Right lobe of liver (tissue), 6 donors: ENCODE data around the gene UBE2R2. TPM values are rescaled to one million over a fixed set of nuclear protein-coding genes. Genes with fewer than 3 reads are reported as not detected.

Experiments used
- ATAC-seq, 4 donors: fragments of 200-7000 bp; cut with Tn5 transposase; one replicate each; pipeline ENCODE4 v1.9.1; 2020; ENCODE audit warnings: mild to moderate bottlenecking in 4 of 4, moderate library complexity in 4 of 4
- DNase-seq, 3 donors: peaks; one replicate each; pipeline ENCODE4 v3.0.0-alpha.2; 2020
- H3K27ac ChIP-seq, 3 donors: fragments of 200-600 bp; one replicate each; pipeline ENCODE4 v1.8.0; 2022
- H3K27me3 ChIP-seq, 2 donors: fragments of 200-600 bp; one replicate each; pipeline ENCODE4 v1.8.0; 2022
- H3K36me3 ChIP-seq, 4 donors: fragments of 200-600 bp; sonication (generic) in 1 of 4; one replicate each; pipeline versions ENCODE4 v1.5.1 to v1.8.0; 2017 to 2022; ENCODE audit warnings: control low read depth in 1 of 4
- H3K4me1 ChIP-seq, 4 donors: fragments of 200-600 bp; sonication (generic) in 1 of 4; one replicate each; pipeline versions ENCODE4 v1.5.1 to v1.8.0; 2017 to 2022; ENCODE audit warnings: control low read depth in 1 of 4
- H3K4me3 ChIP-seq, 3 donors: fragments of 200-600 bp; one replicate each; pipeline ENCODE4 v1.8.0; 2022
- H3K9me3 ChIP-seq, 4 donors: fragments of 200-600 bp; sonication (generic) in 1 of 4; one replicate each; pipeline versions ENCODE4 v1.5.1 to v1.8.0; 2017 to 2022; ENCODE audit warnings: control low read depth in 1 of 4
- CTCF ChIP-seq, 4 donors: fragments of 200-600 bp in 3 of 4; fragments of 450-650 bp in 1 of 4; IDR thresholded peaks; one replicate each; pipeline versions ENCODE4 v1.5.1 to v1.8.0; 2016 to 2022; ENCODE audit warnings: antibody characterized with exemption in 4 of 4, mild to moderate bottlenecking in 2 of 4
- POLR2A ChIP-seq: fragments of 450-650 bp; IDR thresholded peaks from one replicate; pipeline ENCODE4 v1.6.1; 2017; ENCODE audit warnings: antibody characterized with exemption, mild to moderate bottlenecking
- WGBS: methylation state at CpG from one replicate; pipeline ENCODE4 v1.1.6; 2018; ENCODE audit warnings: low coverage, low lambda C conversion rate; ENCODE audit not compliant: insufficient coverage; ENCODE audit errors: missing lambda C conversion rate; 5-methylcytosine and 5-hydroxymethylcytosine counted together
- intact Hi-C, 2 donors: fragments of 100-400 bp; cut with DNase I; formaldehyde crosslinking; loops; one replicate each; pipeline versions ENCODE4 v1.11.2 to v1.14.1; 2022
- total RNA-seq, 6 experiments: library from RNA; depleted of rRNA in 2 of 6; stranded (reverse); fragments of >200 nt in 2 of 6; fragmentation: NEBNext Ultra II Directional in 3 of 6; extraction: Animal tissue kit (Norgen Biotek cat#: 25700) in 3 of 6; gene quantifications; one replicate each; pipeline versions ENCODE4 v1.1.0 to v1.2.4, GENCODE V29; 2016 to 2023
- donor health status: DM: no; HTN: yes; CAD: no.
- donor health status: DM: no; HTN: no; CAD: no.
- donor health status: DM: no; HTN: no; CAD: no.
- donor health status: DM: no; HTN: yes; CAD: no.
- donor health status: DM: no; HTN: yes; CAD: no.

Gene UBE2R2
- total RNA-seq, 6 experiments from 2014 or later = 21.1 to 27.4 (median 21.8) TPM

- intact Hi-C loops = no loop called here
- Histone ChIP-seq H3K36me3 (peaks cover 0 to 61% (median 18%) of the 10 kb centered on the region in 4 donors), H3K4me1 (no peaks in the 10 kb centered on the region), H3K9me3 (no peaks in the 10 kb centered on the region), H3K27ac (no peak overlapping the region), H3K27me3 (no peaks in the 10 kb centered on the region), H3K4me3 (no peak overlapping the region)
- TF ChIP-seq CTCF (IDR thresholded peaks at IDR 0.05) (no peak), POLR2A (no peak)
- WGBS = 91% methylated on average over 9 of the region's 9 CpGs
- no peak for DNase-seq
- no peak for ATAC-seq
These were observed 100.1 kb downstream of the UBE2R2 start for GRCh38 chr9:33917036-33917435.

GRCh38 chr9:33919276-33919897 lies 102.4 kb downstream of the UBE2R2 start:
- peaks cover 0 to 7% (median 0%) of the 10 kb centered on the region in 4 donors for H3K4me1 ChIP-seq
- WGBS = 97% methylated on average over 4 of the region's 6 CpGs
- intact Hi-C loops = no loop called here
- no peaks in the 10 kb centered on the region for H3K27me3 ChIP-seq
- no peak for DNase-seq
- H3K4me3 ChIP-seq = no peak overlapping the region
- no peak for ATAC-seq
- H3K27ac ChIP-seq = no peak overlapping the region
- no peaks in the 10 kb centered on the region for H3K9me3 ChIP-seq
- peaks cover 0 to 61% (median 16%) of the 10 kb centered on the region in 4 donors for H3K36me3 ChIP-seq
- no peak for TF ChIP-seq CTCF (IDR thresholded peaks at IDR 0.05)
- no peak for TF ChIP-seq POLR2A

GRCh38 chr9:33921967-33922895 lies 105.3 kb downstream of the UBE2R2 start:
- no peaks in the 10 kb centered on the region for H3K27me3 ChIP-seq
- no peaks in the 10 kb centered on the region for H3K9me3 ChIP-seq
- 84% methylated on average over 9 of the region's 14 CpGs for WGBS
- ATAC-seq (peak in 3 of 4 donors; percentile 10 to 40 (median 11)), DNase-seq (no peak)
- TF ChIP-seq CTCF (IDR thresholded peaks at IDR 0.05) (peak; percentile 35 to 44 (median 38)), POLR2A (no peak)
- intact Hi-C loops = no loop called here
- H3K4me3 ChIP-seq = no peak overlapping the region
- peaks cover 0 to 12% (median 0%) of the 10 kb centered on the region in 4 donors for H3K4me1 ChIP-seq
- H3K36me3 ChIP-seq = peaks cover 0 to 69% (median 17%) of the 10 kb centered on the region in 4 donors
- H3K27ac ChIP-seq = no peak overlapping the region

GRCh38 chr9:33923079-33923478 lies 106.1 kb downstream of the UBE2R2 start:
- H3K4me3 ChIP-seq = no peak overlapping the region
- H3K36me3 ChIP-seq = peaks cover 0 to 69% (median 18%) of the 10 kb centered on the region in 4 donors
- no peak overlapping the region for H3K27ac ChIP-seq
- DNase-seq (no peak), ATAC-seq (peak in 1 of 4 donors; percentile 1)
- peaks cover 0 to 12% (median 0%) of the 10 kb centered on the region in 4 donors for H3K4me1 ChIP-seq
- H3K27me3 ChIP-seq = no peaks in the 10 kb centered on the region
- intact Hi-C loops = no loop called here
- H3K9me3 ChIP-seq = no peaks in the 10 kb centered on the region
- 100% methylated on average over 1 of the region's 4 CpGs for WGBS
- TF ChIP-seq CTCF (IDR thresholded peaks at IDR 0.05) (no peak), POLR2A (no peak)
